Keratinocyte (primary cell): ENCODE results near the gene TNFAIP6.

Experiments used
- CTCF ChIP-seq, 3 experiments: IDR thresholded peaks in 1 of 3; conservative IDR thresholded peaks in 1 of 3; optimal IDR thresholded peaks in 1 of 3; 2 replicates in 2 of 3; 3 replicates in 1 of 3; pipeline versions ENCODE3 to v1.5.1; 2011; ENCODE audit warnings: low read length in 3 of 3, mild to moderate bottlenecking in 3 of 3, moderate library complexity in 2 of 3, control low read depth in 1 of 3, inconsistent platforms in 1 of 3; ENCODE audit not compliant: insufficient read depth in 2 of 3; ENCODE audit errors: extremely low read depth in 1 of 3
- EZH2 ChIP-seq: IDR thresholded peaks from one replicate; pipeline ENCODE4 v1.6.1; 2012; ENCODE audit warnings: inconsistent platforms, mild to moderate bottlenecking, low read length, moderate library complexity

- no peak for TF ChIP-seq CTCF (optimal IDR thresholded peaks at IDR 0.05 in 1 of 3, IDR thresholded peaks at IDR 0.05 in 1 of 3, conservative IDR thresholded peaks at IDR 0.05 in 1 of 3; ENCODE audit: extremely low read depth in 1 of 3, insufficient read depth in 2 of 3, low read length in 3 of 3)
- no peak for TF ChIP-seq EZH2
Measured at GRCh38 chr2:151401149-151401548, 43.8 kb downstream of the TNFAIP6 start.
